Skeletal muscle cell (primary cell): ENCODE data around the gene TRIM29.

Experiments
- DNase-seq: peaks from one replicate; pipeline ENCODE4 v3.0.0-alpha.2; 2010; ENCODE audit warnings: low read depth
- H3K4me3 ChIP-seq: 2 replicates; pipeline ENCODE4 v1.5.1; 2011; ENCODE audit warnings: low read depth, mild to moderate bottlenecking, control low read depth, low read length, moderate library complexity

The TRIM29 gene

DNA sequence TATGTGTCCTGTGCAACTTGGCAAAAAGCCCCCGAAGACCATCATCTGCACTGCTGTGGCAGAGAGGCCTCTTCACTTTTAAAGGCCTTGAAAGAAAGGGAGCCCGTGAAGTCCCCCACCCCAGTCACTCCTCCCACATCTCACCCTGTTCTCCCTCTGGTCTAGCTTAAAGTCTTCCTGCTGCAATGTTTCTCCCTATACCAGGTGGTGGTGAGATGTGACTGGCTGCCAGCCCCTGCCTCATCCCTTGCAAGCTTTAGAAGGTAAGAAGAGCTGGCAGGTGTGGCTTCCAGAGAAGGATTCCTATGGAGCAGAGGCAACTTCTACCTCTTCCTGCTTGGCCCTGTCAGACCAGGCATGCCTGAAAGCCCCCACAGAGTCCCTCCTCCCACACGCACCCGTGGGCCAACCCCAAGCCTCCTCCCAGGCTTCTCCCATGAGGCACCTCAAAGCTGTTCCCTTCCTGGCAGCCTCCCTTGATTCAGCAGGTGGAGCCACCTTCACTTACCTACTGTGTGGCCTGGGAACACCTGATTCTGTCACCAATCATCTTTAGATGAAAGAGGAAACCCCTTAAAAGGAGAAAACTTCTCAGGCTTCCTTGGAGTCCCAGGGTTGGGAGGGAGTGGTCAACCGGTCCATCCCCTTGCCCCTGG lies 4.0 kb upstream of the TRIM29 start:
- H3K4me3 ChIP-seq, result no peak overlapping the region
- no peak for DNase-seq

DNA sequence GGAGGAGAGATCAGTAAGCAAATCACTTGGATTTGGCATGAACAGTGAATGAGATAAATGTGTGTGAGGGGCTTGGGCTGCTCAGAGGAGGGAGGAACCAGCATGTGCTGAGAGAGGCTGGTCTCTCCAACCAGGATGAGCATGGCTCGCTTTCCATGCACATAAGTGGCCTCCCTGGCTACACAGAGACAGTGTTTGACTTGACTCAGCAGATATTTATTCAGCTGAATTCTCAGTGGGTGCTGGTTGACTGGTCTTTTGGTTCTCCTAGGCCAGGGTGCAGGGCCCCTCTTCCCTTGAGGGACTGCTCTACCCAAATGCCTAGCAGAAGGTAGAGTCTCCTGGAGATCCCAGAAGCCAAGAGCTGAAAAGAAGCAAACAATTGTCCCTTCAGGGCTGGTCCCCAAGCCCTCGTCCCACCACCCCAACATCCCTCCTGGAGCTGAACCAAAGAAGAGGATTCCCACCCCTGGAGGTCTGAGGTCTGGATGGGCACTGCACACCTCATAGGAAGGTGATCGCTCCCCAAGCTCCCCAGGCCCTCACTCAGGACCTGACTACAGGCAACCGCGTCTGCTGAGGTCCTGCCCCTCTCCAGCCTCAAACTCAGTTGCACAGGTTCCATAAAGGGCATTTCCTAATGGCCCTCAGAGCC lies 3.3 kb upstream of the TRIM29 start:
- no peak for DNase-seq

DNA sequence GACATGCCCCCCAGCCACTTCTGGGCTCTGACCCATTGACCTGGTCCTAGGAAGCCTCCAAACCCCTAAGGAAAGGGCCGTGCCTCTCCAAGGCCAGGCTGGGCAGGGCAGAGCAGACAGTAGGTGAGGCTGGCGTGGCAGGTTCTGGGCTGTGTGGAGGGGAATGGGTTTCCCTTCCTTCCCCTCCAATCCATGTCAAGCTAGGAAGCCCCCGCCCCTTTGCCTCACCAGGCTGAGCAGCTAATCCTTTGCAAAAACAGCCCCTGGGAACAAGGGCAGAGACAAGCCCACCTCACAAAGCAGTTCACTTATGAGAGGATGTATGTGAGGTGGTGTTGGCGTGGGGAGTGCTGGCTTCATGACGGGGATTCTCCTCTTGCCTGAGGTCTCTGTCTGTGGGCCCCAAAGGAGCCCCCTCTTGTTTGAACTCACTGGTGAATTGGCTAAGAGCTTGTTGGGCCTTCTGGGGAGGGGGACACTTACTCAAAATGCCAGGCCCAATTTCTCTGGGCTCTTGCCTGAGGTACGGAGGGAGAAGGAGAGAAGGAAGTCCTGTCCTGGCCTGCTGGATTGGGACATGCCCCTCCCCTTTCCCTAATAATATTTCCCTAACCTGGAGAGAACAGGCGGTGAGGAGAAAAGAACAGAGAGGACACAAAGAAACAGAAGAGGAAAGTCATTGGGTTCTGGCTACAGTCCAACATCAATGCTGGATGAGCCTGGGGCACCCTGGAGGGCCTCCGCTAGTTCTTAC lies 1.6 kb upstream of the TRIM29 start:
- DNase-seq, result no peak
- no peak overlapping the region for H3K4me3 ChIP-seq

More for the DNA sequence above, 3.3 kb upstream of the TRIM29 start:
- no peak overlapping the region for H3K4me3 ChIP-seq

DNA sequence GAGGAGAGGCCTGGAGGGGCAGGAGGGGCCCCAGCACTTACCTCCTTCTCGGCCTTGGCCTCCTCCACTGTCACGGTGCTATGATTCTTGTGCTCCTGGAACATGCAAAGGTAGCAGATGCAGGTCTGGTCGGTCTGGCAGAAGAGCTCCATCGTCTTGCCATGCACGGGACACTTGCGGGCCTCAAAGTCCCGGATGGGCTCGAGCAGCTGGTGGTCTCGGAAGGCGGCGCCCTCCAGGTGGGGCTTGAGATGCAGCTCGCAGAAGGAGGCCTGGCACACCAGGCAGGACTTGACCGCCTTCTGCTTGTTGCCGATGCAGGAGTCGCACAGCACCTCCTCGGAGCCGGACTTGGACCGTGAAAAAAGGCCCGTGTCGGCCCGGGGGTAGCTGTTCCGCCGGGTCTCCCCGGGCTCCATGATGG lies 714 bp downstream of the TRIM29 start:
- no peak overlapping the region for H3K4me3 ChIP-seq
- no peak for DNase-seq

DNA sequence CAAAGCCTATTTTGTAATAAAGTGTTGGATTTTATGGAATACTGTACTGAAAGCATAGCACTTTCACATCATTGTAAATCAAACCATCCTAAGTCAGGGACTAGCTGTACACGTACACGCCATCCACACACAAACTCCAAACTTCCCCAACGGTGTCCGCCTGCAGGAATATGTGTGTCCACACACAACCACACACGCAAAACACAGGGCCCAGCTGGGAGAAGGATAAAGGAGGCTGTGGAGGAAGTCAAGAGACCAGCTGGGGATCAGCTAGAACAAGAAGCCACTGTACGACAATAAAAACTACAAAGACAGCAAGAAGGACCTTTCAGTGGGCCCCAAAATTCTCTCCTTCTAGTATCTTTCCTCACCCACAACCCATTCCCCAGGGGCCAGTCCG lies 1.6 kb downstream of the TRIM29 start:
- no peak overlapping the region for H3K4me3 ChIP-seq
- no peak for DNase-seq

DNA sequence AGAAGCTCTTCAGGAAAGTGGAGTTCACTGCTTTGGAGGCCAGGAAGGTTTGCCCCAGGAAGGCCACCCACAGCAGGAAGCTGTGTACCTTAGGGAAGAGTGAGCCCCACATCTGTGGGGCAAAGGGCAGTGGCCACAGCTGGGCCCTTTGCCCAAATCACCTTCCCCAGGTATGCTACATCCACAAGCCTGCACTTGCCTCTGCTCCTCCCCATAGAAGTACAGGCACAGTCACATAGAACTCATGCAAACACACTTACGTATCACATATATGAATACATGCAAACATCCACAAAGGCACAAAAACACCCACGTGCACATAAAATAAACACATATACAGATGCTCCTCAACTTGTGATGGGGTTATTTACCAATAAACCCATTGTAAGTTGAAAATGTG lies 2.1 kb downstream of the TRIM29 start:
- DNase-seq, result no peak
- no peak overlapping the region for H3K4me3 ChIP-seq

DNA sequence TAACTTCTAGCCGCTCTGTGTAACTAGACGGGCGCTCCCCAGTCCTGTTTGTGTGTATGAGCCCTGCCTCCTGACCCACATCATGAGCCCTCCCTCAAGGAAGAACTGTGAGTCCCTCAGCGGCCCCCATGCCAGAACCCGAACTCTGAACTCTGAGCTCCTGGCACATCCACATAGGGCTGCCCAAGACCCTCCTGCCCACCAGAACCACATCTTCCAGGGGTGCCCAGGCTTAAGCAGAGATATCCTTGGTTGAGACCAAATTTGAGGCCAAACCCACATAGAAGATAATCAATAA lies 3.0 kb downstream of the TRIM29 start:
- no peak for DNase-seq
- H3K4me3 ChIP-seq, result no peak overlapping the region

DNA sequence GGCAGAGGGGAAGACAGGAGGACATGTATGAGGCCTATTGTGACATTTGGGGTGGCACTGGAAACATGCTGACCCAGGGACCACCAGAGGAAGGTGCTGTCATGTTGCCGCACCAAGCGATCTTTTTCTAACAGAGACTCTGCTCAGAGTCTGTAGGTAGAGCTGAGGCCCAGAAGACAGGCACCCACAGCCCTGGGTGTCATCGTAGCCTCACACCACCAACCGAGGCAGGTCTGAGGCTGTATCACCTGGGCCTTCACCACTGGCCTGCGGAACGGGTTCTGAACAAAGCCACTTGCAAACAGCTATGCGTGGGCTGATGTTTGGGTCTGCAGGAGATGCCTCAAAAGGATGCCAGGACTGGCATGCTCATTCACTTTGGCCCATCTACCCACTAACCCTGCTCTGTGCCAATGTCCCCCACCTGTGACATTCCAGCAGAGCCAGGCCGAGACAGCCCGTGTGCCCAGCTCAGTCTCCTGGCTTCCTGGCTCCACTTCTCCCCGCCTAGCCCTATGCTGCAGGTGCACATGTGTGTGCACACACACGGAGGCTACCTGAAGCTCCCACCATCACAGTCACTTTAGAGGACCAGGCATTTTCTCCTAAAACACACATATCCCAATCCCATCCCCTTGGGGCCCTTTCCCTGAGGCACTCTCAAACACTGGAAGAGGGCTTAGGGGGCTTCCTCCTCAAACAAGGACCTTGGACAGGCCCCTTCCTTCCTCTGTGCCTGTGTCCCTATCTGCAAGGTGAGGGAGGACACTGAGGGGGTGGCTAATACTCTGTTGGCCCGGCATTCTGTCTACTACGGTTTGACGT lies 3.6 kb downstream of the TRIM29 start:
- no peak for DNase-seq
- H3K4me3 ChIP-seq, result no peak overlapping the region

DNA sequence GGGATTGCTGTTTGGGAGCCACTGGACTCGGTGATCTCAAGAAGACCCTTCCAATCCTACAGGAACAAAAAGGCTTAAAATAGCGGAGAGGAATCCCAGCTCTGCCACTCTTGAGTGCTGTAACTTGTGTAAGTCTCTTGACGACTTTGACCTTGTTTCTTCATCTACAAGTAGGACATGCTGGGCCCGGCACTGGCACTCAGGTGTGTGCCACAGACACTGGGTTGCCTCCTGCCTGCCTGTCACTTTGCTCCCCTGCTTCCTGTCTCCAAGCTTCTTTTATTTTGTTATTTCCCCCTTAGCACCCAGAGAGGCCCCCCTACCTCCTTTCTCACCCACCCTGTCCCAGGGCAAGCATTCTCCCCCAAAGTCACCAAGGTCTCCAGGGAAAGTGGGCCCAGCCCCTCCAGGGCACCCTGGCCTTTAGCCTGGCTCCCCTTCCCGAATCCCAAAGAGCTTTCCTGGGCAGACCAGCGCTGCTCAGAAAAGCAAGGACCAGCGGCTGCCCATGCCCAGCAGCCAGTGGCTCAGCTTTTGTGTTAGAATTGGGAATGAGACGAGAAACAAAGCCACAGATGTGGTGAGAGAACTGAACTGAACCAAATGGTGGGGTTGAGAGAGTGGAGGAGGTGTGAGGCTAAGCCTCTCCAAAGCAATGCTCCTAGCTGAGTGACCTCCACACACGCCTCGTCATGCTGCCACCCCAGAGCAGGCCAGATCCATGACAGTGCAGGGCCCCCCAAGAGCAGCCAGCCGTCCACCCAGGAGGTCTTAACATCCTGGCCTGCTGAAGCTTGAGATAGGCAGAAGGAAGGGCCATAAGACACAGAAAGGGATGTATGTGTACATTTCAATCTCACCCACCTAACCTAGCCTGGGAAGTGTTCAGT lies 4.5 kb downstream of the TRIM29 start:
- no peak overlapping the region for H3K4me3 ChIP-seq
- no peak for DNase-seq

DNA sequence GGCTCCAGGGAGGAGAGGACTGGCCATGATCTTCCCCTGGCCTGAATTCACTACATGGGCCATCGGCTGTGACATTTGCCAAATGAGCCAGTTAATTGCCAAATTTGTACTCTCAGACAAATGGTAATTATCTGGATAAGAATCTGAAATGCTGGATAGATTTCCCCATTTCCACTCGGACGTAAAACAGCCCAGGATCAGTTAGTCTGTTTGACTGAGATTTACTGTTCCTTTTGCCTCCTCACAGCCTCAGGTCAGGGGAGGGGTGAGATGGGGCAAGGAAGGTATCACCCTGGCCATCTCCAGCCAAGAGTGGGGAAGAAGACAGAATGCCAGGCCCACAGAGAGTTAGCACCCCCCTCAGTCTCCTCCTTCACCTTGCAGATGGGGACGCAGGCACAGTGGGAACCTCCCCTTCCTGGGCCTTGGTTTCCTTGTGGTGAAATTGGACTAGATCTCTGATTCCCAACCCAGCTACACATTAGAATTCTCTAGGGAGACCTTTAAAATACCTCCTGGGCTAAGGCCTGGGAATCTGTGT lies 5.2 kb downstream of the TRIM29 start:
- DNase-seq, result no peak
- no peak overlapping the region for H3K4me3 ChIP-seq

DNA sequence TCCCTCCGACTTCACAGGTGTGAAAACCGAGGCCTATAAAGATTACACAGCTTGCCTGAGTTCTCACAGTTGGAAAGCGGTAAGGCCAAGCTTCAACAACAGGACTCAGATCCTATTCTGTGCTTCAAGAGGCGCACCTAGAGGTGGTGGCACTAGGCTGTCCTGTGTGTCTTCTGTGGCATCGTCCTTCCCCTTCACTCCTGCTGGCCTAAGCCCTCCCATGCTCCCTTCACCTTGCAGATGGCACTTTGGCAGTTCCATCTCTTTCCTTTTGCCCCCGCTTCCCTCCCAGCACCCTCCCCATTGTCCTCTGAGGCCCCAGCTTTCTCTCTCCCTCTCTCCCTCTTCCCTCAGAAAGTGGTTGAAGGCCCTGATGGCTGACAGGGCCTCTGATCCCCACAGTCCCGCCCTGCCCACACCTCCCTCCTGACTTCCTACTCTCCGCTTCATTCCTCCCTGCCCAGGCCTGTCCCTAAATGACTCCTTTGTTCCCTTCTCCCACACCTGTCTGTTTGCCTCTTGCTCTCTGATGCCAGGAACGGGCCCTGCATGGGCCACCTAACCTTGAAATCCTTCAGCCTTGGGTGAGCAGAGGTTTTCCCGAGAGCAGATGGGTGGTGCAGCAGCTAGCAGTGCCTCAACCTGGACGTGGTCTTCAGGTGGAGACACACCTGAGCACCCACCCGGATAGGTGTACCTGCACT lies 5.8 kb downstream of the TRIM29 start:
- no peak overlapping the region for H3K4me3 ChIP-seq

DNA sequence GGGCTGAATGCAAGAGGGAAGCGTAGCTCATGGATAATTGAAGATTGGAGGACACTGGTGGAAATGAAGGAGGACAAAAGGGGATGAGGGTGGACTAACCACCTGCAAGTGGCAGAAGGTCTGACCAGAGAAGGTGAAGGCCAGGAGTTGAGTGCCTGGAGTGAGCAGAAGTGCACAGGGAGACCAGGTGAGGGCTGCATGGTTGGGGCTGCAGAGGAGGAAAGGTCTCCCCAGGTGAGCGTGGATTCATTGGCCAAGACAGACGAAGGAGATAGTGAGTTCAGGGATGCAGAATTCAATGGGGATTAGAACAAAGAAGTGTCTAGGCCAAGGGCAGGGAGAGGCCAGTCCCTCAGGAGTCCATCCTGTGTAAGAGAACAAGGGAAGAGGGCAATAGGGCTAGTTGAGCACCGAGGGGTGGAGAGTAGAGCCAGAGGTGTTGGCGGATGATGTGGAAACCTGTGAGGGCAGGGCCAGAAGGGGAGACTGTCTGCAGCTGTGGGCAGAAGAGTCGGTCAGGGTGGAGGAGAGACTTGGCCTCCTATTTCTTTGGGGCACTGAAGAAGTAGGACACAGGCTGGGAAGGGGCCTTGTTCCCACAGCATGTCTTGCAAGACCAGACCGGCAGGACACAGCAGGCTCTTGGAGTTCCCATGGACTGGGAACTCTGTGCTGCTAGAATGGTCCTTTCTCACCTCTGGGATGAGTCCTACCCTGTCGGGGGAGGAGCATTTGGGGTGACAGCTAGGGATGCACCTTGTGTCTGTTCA lies 6.7 kb downstream of the TRIM29 start:
- H3K4me3 ChIP-seq, result no peak overlapping the region
- DNase-seq, result no peak

More for the DNA sequence above, 5.8 kb downstream of the TRIM29 start:
- DNase-seq, result no peak

DNA sequence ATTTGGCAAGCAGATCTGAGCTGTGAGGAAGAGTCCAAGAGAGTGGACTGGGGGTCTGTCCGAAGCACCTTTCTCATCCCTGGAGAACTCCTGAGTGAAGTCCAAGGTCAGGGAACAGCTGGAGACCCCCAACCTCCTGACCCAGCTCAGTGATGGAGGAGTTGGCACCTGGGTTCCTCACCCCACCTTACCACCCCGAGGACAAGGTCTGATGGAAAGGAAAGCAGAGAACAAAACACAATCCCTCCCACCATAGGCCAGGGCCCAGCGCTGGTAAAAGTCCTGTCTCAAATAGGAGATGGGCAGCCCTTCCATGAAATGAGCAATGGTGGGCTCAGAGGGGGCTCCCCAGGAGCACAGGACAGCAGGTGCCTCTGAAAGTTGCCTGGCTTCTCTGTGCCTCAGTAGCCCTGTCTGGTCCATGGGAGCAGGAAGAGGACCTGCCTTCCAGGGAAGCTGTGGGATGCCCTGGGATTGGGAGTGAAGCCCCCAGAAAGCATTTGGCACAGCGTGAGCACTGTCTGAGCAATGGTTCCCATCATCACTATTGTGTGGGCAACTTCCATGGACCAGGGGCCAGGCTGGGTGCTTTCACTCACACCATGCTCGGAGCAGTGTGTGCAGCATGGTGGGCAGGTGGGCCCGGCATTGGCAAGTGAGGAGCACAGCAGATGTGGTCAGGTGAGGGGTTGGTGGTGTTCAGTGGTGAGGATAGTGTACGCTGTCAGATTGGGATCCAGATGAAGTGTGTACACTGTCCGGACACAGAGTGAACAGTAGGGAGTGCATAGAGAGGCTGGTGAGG lies 7.5 kb downstream of the TRIM29 start:
- DNase-seq, result no peak
- H3K4me3 ChIP-seq, result no peak overlapping the region

DNA sequence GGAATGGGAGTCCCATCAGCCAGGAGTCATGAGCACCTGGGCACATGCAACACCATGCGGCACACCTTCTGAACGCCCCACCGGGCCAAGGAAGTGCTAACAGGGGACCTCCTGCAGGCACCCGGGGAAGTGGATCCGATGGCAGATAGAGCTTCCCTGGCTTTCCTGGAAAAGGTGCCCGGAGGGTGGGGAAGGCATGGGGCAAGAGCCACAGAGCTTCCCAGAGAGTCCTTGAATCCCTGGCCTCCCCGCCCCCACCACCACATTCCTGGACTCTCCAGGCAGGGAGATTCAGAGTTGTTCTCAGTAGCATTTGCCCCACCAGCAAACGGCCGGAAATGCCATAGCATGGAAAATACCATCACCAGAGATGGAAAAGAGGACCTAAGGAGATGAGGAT lies 8.3 kb downstream of the TRIM29 start:
- DNase-seq, result no peak
- no peak overlapping the region for H3K4me3 ChIP-seq

DNA sequence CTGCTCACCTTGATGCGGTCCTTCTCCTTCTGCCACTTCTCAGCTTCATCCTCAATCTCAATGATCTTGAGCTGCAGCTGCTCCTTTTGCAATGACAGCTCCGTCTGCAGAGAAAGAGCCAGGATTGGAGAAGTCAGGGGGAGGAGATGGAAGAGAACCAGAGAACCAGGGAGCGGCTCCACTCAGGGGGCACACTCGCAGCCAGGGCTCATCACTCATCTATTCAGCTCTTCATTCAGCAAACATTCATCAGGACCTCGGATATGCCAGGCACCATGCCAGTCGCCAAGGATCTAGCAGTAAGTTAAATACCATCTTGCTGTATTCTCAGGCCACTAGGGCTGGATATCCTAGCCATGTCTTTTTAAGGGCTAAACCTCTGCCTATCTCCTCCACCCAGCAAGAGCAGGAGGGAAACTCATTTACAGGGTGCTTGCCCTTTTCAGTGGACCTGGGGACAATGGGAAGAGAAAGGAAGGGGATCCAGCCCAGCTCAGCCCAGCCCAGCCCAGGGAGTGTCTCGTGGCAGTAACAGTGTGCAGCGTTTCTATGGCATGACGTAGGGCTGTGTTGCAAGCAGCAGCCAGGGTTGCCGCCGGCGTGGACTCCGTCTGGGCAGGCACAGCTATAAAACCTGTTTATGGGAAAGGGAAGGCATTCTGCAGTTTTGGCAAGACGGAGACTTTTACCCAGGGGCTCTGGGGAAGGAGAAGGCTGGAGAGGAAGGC lies 9.4 kb downstream of the TRIM29 start:
- H3K4me3 ChIP-seq, result no peak overlapping the region
- peak; percentile 10 for DNase-seq

DNA sequence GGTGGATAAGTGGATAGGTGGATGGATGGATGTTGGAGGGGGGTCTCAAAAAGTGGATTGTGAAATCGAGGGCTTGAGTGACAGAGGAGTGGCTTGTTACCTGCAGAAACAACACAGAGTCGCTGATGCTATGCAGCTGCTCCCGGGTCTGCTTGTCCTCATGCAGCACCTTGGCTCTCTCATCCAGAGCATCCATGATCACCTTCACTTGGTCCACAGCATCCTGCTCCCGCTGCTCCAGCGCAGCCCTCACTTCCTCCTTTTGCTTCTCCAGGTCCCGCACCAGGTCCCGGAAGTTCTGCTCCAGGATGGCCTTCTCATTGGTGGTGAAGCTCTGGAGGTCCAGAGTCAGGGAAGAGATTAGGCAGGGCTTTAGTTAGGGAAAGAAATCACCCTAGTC lies 10.7 kb downstream of the TRIM29 start:
- H3K4me3 ChIP-seq, result no peak overlapping the region
- no peak for DNase-seq
